ENCODE measurements around the gene BCAS4. TPM values are rescaled to one million over a fixed set of nuclear protein-coding genes. Genes with fewer than 3 reads are reported as not detected.

Gene BCAS4
- total RNA-seq, 4 donors from 2014 or later, result 0.30 to 0.84 (median 0.51) TPM

- Histone ChIP-seq H3K27me3 (no peaks in the 10 kb centered on the region), H3K4me3 (no peak overlapping the region), H3K9me3 (peaks cover 0 to 7% (median 0%) of the 10 kb centered on the region in 4 donors), H3K36me3 (peaks cover 0 to 57% (median 10%) of the 10 kb centered on the region in 3 donors), H3K27ac (no peak overlapping the region), H3K4me1 (no peaks in the 10 kb centered on the region)
- 84 to 86% methylated on average over 12 of the region's 12 CpGs for WGBS, 2 donors
- DNase-seq (ENCODE audit: low spot score in 2 of 2), result no peak
- TF ChIP-seq EP300 (IDR thresholded peaks at IDR 0.05), result no peak
Measured at GRCh38 chr20:50886184-50886790, 91.4 kb downstream of the BCAS4 start.

GRCh38 chr20:50887576-50887975, 92.7 kb downstream of the BCAS4 start:
- H3K9me3 ChIP-seq, result peaks cover 0 to 7% (median 0%) of the 10 kb centered on the region in 4 donors
- H3K4me1 ChIP-seq, result no peaks in the 10 kb centered on the region
- TF ChIP-seq POLR2A (IDR thresholded peaks at IDR 0.05) (no peak), CTCF (IDR thresholded peaks at IDR 0.05) (no peak), EP300 (IDR thresholded peaks at IDR 0.05) (no peak)
- no peak for DNase-seq (ENCODE audit: low spot score in 2 of 2)
- H3K4me3 ChIP-seq, result no peak overlapping the region
- H3K36me3 ChIP-seq, result peaks cover 0 to 70% (median 10%) of the 10 kb centered on the region in 3 donors
- H3K27me3 ChIP-seq, result no peaks in the 10 kb centered on the region
- H3K27ac ChIP-seq, result no peak overlapping the region
- 92 to 94% methylated on average over 3 of the region's 3 CpGs for WGBS, 2 donors

GRCh38 chr20:50891138-50891537, 96.3 kb downstream of the BCAS4 start:
- Histone ChIP-seq H3K27ac (no peak overlapping the region), H3K4me1 (no peaks in the 10 kb centered on the region), H3K27me3 (no peaks in the 10 kb centered on the region), H3K36me3 (peaks cover 0 to 88% (median 13%) of the 10 kb centered on the region in 3 donors), H3K4me3 (no peak overlapping the region), H3K9me3 (no peaks in the 10 kb centered on the region)
- TF ChIP-seq CTCF (IDR thresholded peaks at IDR 0.05) (no peak), EP300 (IDR thresholded peaks at IDR 0.05) (no peak), POLR2A (IDR thresholded peaks at IDR 0.05) (no peak)
- no peak for DNase-seq (ENCODE audit: low spot score in 2 of 2)
- WGBS, 2 donors, result 79 to 85% methylated on average over 5 of the region's 5 CpGs

- Histone ChIP-seq H3K27ac (no peak overlapping the region), H3K27me3 (no peaks in the 10 kb centered on the region), H3K4me3 (no peak overlapping the region), H3K9me3 (no peaks in the 10 kb centered on the region), H3K4me1 (no peaks in the 10 kb centered on the region), H3K36me3 (peaks cover 0 to 90% (median 13%) of the 10 kb centered on the region in 3 donors)
- no peak for TF ChIP-seq EP300 (IDR thresholded peaks at IDR 0.05)
- TF ChIP-seq POLR2A (IDR thresholded peaks at IDR 0.05), result no peak
- TF ChIP-seq CTCF (IDR thresholded peaks at IDR 0.05), result no peak
- DNase-seq (ENCODE audit: low spot score in 2 of 2), result no peak
- 90 to 93% methylated on average over 8 of the region's 8 CpGs for WGBS, 2 donors
Measured at GRCh38 chr20:50892394-50892793, 97.5 kb downstream of the BCAS4 start.

- TF ChIP-seq EP300 (IDR thresholded peaks at IDR 0.05), result no peak
- WGBS, 2 donors, result 97 to 98% methylated on average over 7 of the region's 7 CpGs
- Histone ChIP-seq H3K27ac (no peak overlapping the region), H3K4me1 (no peaks in the 10 kb centered on the region), H3K9me3 (no peaks in the 10 kb centered on the region), H3K27me3 (no peaks in the 10 kb centered on the region), H3K36me3 (peaks cover 0 to 90% (median 11%) of the 10 kb centered on the region in 3 donors), H3K4me3 (no peak overlapping the region)
- no peak for DNase-seq (ENCODE audit: low spot score in 2 of 2)
Measured at GRCh38 chr20:50893620-50894019, 98.8 kb downstream of the BCAS4 start.

- Histone ChIP-seq H3K27ac (no peak overlapping the region), H3K36me3 (peaks cover 0 to 94% (median 4%) of the 10 kb centered on the region in 3 donors), H3K4me1 (no peaks in the 10 kb centered on the region), H3K27me3 (no peaks in the 10 kb centered on the region), H3K4me3 (no peak overlapping the region), H3K9me3 (no peaks in the 10 kb centered on the region)
- no peak for DNase-seq (ENCODE audit: low spot score in 2 of 2)
- 81 to 90% methylated on average over 8 of the region's 8 CpGs for WGBS, 2 donors
- no peak for TF ChIP-seq CTCF (IDR thresholded peaks at IDR 0.05)
- no peak for TF ChIP-seq POLR2A (IDR thresholded peaks at IDR 0.05)
- no peak for TF ChIP-seq EP300 (IDR thresholded peaks at IDR 0.05)
Measured at GRCh38 chr20:50895111-50895830, 100.4 kb downstream of the BCAS4 start.

Measured in tibial nerve (tissue), 4 donors.